Measurements from ENCODE around the gene ECHDC1.
"Not testable (repeated sequence)": the region's sequence is repeated elsewhere in the genome, so short reads cannot be mapped to it uniquely, and the experiment has no call there.

The ECHDC1 gene

DNA sequence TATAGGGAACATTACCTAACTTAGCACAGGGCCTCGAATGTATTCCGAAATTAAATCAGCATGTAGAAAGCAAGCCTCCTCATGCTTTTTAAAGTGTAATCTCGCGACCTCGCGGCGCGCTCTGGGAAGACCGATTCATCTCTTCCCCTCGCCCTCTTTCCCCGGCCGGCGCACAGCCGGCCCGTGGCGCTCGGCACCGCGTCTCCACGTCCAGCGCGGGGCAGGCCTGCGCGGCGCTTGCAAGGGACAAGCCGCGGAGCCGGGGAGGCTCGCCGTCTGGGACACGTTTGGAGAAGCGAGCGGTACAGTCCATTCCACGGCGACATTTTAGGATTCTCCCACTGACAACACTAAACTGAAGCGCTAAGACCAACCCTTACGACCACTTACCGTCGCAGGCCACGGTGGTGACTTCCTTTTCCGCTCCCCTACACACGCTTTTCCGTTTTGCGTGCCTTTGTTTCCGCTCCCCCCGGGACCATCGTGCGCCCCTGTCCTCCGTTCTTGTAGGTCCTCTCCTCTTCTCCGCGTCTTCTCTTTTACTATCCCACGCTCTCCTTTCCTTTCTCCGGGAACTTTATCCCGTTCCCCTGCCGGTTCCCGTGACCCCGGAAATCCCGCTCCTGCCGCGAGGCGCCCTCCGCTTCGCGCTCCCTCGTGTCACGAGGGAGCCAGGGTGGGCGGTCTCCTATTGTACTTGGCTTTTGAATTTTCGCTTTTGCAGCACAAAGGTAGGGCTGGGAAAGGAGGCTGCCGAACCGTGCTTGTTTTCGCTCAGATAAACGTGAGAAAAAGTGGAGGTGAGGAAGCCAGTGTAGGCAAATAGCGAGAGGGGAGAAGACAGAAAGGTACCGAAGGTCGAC is at the start of gene ECHDC1:
Gene ECHDC1, minus strand, starts transcription at position 664 of the 863 bp plus-strand sequence. CDS start 12,581 bp downstream, outside the sequence.
- peak; percentile 70 for DNase-seq (ENCODE audit: low spot score)

DNA sequence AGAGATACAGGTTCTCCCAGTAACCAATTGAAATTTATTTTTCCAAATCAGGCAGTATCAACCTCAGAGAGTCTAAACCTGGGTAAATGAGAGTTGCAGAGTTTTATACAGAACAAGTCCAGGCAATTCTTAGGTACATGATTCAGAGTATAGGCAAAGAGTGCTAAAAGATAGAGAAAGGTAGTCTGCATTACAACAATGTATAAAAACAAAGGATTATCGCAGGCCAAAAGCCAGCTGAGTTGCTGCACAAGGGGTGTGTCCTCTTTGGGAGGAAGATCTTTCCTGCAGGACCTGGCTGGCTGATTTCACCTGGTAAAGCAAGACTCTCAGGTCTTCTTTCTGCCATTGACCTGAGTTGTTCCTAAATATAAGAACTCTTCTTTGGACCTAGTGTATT is 48.9 kb upstream of the ECHDC1 start:
- no peak for DNase-seq (ENCODE audit: low spot score)

- DNase-seq (ENCODE audit: low spot score), result no peak
Measured at GRCh38 chr6:127391094-127391953, 47.9 kb upstream of the ECHDC1 start.

DNA sequence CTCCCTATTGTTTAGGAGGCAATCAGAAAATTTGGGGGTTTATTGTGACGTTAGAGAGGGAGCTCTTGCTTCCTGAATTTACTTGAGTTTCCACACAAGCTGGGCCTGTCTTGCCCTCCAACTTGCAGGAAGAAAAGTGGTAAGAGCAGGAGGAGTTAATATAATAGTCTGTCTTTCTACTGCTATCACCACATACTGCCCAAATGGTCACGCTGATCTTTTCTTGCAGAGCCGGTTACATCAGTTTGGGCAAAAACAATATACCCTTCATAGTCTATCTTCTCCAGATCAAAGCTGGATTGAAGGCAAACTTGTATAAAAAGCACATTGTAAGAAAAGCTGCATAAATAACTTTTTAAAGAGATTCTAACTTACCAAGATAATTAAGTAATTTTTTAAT is 46.3 kb upstream of the ECHDC1 start:
- no peak for DNase-seq (ENCODE audit: low spot score)

GRCh38 chr6:127385668-127386430 is 42.4 kb upstream of the ECHDC1 start:
- DNase-seq (ENCODE audit: low spot score), result no peak

DNA sequence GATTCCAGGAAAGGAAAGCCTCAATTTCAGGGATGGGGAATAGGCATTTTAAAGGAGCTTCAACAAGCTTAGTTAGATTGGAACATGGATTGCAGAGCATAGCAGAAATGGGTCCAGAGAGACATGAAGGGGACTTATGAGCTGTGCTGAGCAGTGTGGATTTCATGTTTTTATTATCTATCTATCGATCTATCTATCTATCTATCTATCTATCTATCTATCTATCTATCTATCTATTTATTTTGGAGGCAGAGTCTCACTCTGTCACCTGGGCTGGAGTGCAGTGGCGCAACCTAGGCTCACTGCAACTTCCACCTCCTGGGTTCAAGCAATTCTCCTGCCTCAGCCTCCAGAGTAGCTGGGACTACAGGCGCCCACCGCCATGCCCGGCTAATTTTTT is 41.4 kb upstream of the ECHDC1 start:
- DNase-seq (ENCODE audit: low spot score), result not testable (repeated sequence)

DNA sequence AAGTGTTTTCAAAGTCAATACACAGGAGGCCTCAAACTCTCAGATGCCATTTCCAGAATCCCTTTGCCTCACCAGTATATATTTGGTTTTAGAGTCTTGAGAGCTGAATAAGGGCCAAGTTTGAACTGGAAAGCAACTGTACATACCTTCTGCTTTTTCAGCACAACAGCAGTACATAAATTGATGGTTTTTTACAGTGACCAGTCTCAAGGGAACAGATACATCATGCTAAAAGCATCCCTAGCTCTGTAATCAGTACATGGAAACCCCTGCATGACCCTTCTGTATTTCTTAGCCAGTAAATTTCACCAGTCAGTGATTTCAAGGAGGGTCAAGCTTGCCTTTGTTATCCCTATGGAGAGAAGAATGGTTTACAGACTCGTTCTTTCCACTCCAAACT is 40.6 kb upstream of the ECHDC1 start:
- DNase-seq (ENCODE audit: low spot score), result no peak

GRCh38 chr6:127382413-127382812 is 39.0 kb upstream of the ECHDC1 start:
- DNase-seq (ENCODE audit: low spot score), result no peak

DNA sequence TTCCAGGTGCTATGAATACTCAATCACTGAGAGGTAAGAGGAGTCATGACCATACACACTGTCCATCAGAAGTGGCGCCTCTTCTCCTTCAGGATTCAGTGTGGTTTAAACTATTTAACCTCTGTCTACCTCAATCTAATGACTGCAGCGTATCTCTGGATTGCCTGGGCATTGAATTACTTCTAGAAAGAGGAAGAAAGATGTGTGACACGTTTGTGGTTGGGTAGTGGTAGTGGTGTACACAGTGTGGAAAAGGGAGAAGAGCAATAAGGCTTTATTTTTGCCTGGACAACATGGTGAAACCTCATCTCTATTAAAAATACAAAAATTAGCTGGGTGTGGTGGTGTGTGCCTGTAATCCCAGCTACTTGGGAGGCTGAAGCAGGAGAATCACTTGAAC is 38.0 kb upstream of the ECHDC1 start:
- DNase-seq (ENCODE audit: low spot score), result no peak

DNA sequence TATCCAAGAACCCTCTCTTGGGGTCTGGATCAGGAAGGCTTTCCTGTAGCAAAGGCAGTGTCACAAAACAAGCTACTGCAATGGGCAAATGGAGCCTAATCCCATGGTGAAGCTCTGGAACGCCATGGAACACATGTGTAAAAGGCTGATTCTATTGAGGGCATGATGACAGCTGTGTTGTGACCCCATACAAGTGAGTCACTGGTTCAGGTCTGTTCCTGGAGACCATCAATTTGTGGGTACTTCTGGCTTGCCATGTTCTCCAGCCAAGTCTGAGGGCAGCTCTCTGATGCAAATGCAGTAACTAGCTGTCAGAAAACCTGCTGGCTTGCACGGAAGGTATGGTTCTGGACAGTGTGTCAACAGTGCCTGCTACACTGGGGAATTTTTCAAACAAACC is 33.3 kb upstream of the ECHDC1 start:
- DNase-seq (ENCODE audit: low spot score), result no peak

DNA sequence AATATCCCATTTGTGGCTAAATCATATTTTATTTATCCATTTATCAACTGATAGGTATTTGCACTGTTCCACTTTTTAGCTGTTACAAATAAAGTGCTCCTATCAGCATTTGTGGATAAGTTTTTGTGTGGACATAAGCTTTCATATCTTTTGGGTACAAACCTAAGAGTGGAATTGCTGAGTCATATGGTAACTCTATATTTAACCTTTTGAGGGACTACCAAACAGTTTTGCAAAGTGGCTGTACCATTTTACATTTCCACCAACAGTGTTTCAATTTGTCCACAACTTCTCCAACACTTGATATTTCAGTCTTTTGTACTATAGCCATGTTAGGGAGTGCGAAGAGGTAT is 23.6 kb upstream of the ECHDC1 start:
- DNase-seq (ENCODE audit: low spot score), result no peak

DNA sequence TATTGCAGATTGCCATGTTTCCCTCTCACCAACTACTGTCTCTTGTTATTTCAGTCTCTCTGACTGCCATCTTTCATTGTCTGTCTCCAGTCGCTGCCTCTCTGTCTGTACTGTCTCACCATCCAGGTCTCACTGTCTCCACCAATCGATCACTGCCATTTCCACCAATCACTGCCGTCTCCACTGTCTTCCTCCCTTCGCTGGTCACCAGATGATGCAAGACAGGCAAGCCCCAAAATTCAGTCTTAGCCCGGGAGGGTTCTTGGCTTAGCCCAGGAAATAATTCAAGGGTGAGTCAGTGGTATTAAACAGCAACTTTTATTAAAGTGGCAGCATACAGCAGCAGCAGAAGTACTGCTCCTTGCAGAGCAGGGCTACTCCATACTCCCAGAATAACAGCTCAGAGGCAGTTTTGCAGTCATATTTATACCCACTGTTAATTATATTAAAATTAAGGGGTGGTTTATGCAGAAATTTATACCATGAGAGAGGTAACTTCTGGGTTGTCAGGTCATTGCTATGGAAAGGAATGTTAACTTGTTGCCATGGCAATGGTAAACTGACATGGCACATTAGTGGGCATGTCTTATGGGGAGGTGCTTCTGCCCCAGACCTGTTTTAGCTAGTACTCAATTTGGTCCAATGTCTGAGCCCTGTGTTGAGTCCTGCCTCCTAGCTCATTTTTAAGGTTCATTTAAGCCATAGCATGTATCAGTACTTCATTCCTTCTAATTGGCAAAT is 23.0 kb upstream of the ECHDC1 start:
- DNase-seq (ENCODE audit: low spot score), result peak; percentile 98

DNA sequence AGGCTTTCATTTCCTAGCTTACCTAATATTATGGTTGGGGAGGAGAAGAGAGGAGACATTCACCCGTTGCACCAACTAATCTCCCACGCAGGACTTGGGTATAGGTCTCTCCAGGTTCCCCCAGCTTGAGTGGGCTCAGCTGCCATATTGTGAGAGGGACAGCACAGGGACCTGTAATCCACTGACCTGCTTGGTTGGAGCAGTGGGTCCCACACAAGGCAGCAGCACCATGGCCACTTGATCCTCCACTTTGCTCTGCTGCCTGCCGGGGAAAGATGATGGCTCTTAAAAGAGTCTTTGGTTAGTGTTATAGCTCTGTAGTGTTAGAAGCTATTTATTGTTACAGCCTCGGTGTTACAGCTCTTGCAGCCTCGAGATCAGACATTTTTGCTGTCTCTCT is 22.5 kb upstream of the ECHDC1 start:
- DNase-seq (ENCODE audit: low spot score), result no peak

DNA sequence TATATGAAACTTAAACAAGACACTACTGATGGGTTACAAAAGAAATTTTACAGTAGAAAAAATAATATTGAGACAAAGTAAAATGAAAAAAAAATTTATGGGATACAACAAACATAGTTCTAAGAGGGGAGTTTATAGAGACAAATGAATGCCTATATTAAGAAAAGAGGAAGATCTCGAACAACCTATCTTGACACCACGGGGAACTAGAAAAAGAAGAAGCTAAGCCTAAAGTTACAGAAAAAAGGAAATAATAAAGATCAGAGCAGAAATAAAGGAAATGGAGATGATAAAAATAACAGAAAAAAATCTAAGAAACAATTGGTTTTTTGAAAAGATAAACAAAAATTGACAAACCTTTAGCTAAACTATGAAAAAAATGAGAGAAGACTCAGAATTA is 9.1 kb upstream of the ECHDC1 start:
- DNase-seq (ENCODE audit: low spot score), result no peak

DNA sequence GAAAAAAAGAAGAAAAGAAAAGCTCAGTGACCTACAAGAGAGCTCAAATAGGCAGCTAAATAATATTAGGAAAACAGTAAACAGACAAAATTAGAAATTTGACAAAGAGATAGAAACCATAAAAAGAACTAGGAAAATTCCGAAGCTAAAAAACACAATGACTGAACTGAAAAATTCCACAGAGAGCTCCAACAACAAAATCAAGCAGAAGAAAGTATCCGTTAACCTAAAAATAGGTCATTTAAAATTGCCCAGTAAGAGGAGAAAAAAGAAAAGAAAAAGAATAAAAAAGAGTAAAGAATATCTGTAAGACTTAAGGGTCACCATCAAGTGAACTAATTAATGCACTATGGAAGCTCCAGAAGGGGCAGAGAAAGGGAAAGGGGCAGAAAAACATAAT is 6.6 kb upstream of the ECHDC1 start:
- DNase-seq (ENCODE audit: low spot score), result no peak

DNA sequence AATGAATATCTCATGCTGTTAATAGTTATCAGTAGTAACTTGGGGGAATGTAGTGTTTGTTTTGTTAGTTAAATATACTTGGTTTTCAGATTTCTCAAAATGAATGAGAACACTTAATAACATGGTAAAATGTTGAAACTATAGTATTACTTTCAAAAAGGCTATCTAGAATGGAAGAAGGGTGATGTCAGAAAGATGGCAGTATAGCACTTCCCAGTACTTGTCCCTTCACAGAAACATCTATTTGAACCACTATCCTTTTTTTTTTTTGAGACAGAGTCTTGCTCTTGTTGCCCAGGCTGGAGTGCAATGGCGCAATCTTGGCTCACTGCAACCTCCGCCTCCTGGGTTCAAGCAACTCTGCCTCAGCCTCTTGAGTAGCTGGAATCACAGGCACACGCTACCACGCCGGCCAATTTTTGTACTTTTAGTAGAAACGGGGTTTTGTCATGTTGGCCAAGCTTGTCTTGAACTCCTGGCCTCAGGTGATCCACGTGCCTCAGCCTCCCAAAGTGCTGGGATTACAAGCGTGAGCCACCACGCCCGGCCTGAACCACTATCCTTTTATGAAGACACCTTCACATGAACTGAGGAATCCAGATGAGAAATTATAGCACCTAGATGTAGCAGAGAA is 4.7 kb upstream of the ECHDC1 start:
- no peak for DNase-seq (ENCODE audit: low spot score)

- DNase-seq (ENCODE audit: low spot score), result no peak
Measured at GRCh38 chr6:127347178-127347577, 3.8 kb upstream of the ECHDC1 start.

DNA sequence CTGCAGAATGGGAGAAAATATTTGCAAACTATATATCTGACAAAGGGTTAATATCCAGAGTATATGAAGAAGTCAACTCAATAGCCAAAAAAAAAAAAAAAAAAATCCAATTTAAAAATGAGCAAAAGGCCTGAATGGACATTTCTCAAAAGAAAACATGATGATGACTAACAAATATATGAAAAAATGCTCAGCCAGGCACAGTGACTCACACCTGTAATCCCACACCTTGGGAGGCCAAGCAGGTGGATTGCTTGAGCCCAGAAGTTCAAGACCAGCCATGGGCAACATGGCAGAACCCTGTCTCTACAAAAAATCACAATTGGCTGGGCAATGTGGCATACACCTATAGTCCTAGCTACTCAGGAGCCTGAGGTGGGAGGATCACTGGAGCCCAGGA is 2.1 kb upstream of the ECHDC1 start:
- peak; percentile 60 for DNase-seq (ENCODE audit: low spot score)

DNA sequence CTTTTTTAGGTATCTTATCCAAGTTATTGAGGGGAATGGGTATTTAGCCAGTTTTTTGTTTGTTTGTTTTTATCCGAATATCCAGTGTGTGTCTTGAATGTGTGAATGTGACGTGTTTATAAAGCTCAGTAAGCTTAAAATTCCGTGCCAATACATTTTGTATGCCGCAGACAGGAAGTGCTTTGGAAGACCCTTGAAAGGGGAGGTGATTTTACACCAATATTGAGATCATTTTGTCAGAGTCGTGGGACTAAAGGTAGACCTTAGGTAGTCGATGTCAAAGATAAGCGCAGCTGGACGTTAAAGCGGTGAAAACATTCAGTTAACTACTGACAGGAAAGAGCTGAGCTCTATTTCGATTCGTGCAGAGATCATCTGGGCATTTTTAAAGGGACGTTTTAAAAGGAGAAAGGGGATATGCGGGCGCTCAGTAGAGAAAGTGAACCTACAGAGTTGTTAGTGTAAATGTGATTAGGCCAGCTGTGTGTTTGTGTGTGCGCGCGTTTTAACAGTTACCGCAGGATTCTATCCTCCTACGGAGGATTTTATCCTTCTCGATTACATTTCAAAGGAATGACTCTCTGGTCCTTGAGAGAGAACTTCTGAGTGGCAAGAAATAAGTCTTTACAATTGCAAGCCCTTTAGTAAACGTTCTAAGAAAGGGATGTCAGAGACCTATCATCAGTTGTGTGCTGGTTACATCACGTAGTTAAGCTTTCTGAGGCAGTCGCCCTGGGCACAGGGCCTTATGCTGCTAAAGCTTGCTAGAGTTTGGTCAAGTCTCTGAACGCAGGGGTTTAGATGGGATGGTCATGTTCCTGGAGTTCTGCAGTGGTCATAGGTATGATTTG is 625 bp upstream of the ECHDC1 start:
- DNase-seq (ENCODE audit: low spot score), result peak; percentile 30

DNA sequence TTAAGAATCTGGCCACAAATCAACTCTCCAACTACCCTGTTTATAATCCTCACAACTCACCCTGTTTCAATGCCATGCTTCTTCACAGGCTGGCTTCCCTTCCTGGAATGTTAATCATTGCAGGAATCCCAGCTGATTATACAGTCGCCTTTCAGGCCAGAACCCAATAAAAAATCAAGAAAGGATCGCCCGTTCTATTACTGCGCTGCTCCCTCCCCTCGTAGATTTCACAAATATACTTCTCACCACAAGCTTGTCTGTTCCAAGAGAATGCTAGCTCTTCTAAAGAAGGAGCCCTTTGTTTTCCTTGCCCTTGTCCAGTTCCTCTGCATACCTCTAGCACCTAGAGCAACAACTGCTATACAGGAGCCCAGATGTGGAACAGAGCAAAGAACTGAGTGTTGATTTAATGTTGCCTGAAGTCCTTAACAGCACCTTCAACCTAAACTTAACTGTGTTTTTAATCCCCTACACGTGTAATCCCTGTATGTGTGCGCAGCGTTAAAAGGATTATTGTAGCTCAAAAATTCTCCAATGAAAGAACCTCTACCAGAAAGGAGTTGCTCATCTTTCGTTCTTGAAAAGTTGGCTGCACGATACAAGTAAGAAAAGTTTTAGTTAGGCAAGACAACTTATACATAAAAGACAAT is 988 bp downstream of the ECHDC1 start:
- peak; percentile 76 for DNase-seq (ENCODE audit: low spot score)
